Right ventricle myocardium superior (tissue), 1 donor: ENCODE results near the gene FOXK1. TPM values are rescaled to one million over a fixed set of nuclear protein-coding genes. Genes with fewer than 3 reads are reported as not detected.

Source experiments
- ATAC-seq: fragments of 200-7000 bp; cut with Tn5 transposase; one replicate; pipeline ENCODE4 v1.9.1; 2020; ENCODE audit warnings: mild to moderate bottlenecking; ENCODE audit not compliant: poor library complexity
- DNase-seq: peaks from one replicate; pipeline ENCODE4 v3.0.0-alpha.2; 2020
- intact Hi-C: fragments of 100-400 bp; cut with DNase I; formaldehyde crosslinking; loops from one replicate; pipeline ENCODE4 v1.11.2; 2022
- total RNA-seq: library from RNA; stranded (reverse); fragmentation: NEBNext Ultra II Directional; extraction: Animal tissue kit (Norgen Biotek cat#: 25700); gene quantifications from one replicate; pipeline ENCODE4 v1.2.1, GENCODE V29; 2021
- donor health status: DM: no; HTN: yes; CAD: no; lungs with severe emphysema.

FOXK1 gene
- total RNA-seq, 1 donor from 2014 or later, result 16.8 TPM

- intact Hi-C loops, result no loop called here
- no peak for DNase-seq
- ATAC-seq, result no peak
Measured at GRCh38 chr7:4712281-4713182, 30.4 kb downstream of the FOXK1 start.

GRCh38 chr7:4713183-4713784, 31.2 kb downstream of the FOXK1 start:
- ATAC-seq (no peak), DNase-seq (peak; percentile 47)
- intact Hi-C loops, result no loop called here

- intact Hi-C loops, result no loop called here
- DNase-seq, result no peak
- ATAC-seq, result no peak
Measured at GRCh38 chr7:4714161-4714700, 32.1 kb downstream of the FOXK1 start.

GRCh38 chr7:4714767-4715409, 32.8 kb downstream of the FOXK1 start:
- intact Hi-C loops, result no loop called here
- DNase-seq (no peak), ATAC-seq (peak; percentile 23)

- DNase-seq (peak; percentile 78), ATAC-seq (peak; percentile 95)
- intact Hi-C loops, result no loop called here
Measured at GRCh38 chr7:4715410-4715776, 33.3 kb downstream of the FOXK1 start.

- DNase-seq (no peak), ATAC-seq (no peak)
- intact Hi-C loops, result no loop called here
Measured at GRCh38 chr7:4716946-4717795, 35.1 kb downstream of the FOXK1 start.

- DNase-seq (no peak), ATAC-seq (no peak)
- intact Hi-C loops, result no loop called here
Measured at GRCh38 chr7:4718075-4718474, 36.0 kb downstream of the FOXK1 start.

- DNase-seq (no peak), ATAC-seq (no peak)
- intact Hi-C loops, result no loop called here
Measured at GRCh38 chr7:4720225-4720624, 38.1 kb downstream of the FOXK1 start.

- intact Hi-C loops, result no loop called here
- no peak for DNase-seq
- ATAC-seq, result no peak
Measured at GRCh38 chr7:4722308-4722707, 40.2 kb downstream of the FOXK1 start.

- no peak for ATAC-seq
- intact Hi-C loops, result no loop called here
- DNase-seq, result no peak
Measured at GRCh38 chr7:4722960-4723630, 41.0 kb downstream of the FOXK1 start.

- DNase-seq, result no peak
- intact Hi-C loops, result no loop called here
- ATAC-seq, result peak; percentile 2
Measured at GRCh38 chr7:4724648-4725013, 42.5 kb downstream of the FOXK1 start.

GRCh38 chr7:4725014-4725849, 43.1 kb downstream of the FOXK1 start:
- peak; percentile 84 for ATAC-seq
- intact Hi-C loops, result no loop called here
- peak; percentile 86 for DNase-seq

- ATAC-seq, result no peak
- no peak for DNase-seq
- intact Hi-C loops, result no loop called here
Measured at GRCh38 chr7:4725850-4726450, 43.9 kb downstream of the FOXK1 start.

GRCh38 chr7:4726566-4726965, 44.5 kb downstream of the FOXK1 start:
- intact Hi-C loops, result no loop called here
- ATAC-seq, result no peak
- DNase-seq, result no peak

GRCh38 chr7:4727914-4728705, 46.0 kb downstream of the FOXK1 start:
- intact Hi-C loops, result no loop called here
- ATAC-seq, result no peak
- no peak for DNase-seq

- DNase-seq, result no peak
- no peak for ATAC-seq
- intact Hi-C loops, result no loop called here
Measured at GRCh38 chr7:4729266-4729665, 47.2 kb downstream of the FOXK1 start.
